Measurements from ENCODE around the gene CDC42BPA.
"Not testable (repeated sequence)": the region's sequence is repeated elsewhere in the genome, so short reads cannot be mapped to it uniquely, and the experiment has no call there.

CDC42BPA gene

DNA sequence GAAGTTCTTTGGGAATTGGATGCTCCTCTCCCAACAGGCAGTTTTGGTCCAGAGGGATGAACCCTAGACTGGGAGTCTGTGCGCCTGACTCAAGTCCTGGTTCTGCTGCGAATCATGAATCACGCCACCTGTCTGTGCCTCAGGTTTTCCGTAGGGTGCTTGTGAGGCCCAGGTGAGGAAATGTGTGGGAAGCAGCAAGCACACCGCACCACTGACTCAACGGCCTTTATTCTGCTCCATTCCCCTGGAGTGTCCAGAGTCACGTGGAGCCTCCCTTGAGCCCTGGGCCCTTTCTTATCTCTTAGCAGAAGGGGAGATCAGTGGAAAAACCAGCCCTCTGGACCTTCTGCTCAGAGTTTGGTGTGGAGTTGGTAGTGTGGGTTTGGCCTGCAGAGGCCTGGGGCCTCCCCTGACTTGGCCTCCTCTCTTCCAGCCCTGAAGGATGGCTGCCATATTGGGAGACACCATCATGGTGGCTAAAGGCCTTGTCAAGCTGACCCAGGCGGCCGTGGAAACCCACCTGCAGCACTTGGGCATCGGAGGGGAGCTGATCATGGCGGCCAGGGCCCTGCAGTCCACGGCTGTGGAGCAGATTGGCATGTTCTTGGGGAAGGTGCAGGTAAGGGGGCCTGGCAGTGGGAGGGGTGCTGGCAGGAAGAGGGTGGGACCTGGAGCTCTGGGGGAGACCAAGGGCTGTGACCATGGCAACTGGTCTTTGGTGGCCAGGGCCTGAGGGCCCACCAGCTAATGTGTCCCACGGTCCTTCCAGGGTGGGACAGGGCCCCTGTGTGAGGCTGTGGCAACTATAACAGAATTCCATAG lies 357.1 kb downstream of the CDC42BPA start:
- DNase-seq, result no peak

DNA sequence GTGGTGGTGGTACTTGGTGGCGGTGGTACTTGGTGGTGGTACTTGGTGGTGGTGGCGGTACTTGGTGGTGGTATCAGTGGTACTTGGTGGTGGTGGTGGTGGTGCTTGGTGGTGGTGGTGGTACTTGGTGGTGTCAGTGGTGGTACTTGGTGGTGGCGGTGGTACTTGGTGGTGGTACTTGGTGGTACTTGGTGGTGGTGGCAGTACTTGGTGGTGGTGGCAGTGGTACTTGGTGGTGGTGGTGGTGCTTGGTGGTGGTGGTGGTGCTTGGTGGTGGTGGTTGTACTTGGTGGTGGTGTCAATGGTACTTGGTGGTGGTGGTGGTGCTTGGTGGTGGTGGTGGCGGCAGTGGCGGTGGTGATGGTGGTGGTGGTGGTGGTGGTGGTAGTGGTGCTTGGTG lies 358.0 kb downstream of the CDC42BPA start:
- no peak for DNase-seq

- DNase-seq, result no peak
Measured at GRCh38 chr1:226958300-226958699, 360.0 kb downstream of the CDC42BPA start.

DNA sequence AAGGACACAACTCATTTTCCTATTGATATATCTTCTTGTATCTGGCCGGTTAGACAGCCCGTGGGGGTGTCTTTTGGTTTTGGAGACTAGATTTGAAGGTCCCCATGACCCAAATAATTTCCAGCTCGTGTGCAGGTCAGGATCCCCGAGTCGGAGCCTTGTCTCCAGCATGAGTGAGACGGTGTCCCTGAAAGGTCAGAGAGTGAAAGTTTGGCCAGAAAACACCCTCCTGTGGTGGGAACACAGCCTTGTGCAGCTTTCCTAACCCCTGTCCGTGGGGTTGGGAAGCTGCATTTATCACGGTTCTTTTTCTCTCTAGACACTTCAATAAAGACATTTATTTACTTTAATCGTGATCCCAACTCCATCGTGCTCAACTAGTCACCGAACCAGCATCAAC lies 360.6 kb downstream of the CDC42BPA start:
- no peak for DNase-seq

GRCh38 chr1:226956942-226957713 lies 361.2 kb downstream of the CDC42BPA start:
- no peak for DNase-seq

GRCh38 chr1:226955857-226956256 lies 362.4 kb downstream of the CDC42BPA start:
- not testable (repeated sequence) for DNase-seq

GRCh38 chr1:226954777-226955176 lies 363.5 kb downstream of the CDC42BPA start:
- no peak for DNase-seq

DNA sequence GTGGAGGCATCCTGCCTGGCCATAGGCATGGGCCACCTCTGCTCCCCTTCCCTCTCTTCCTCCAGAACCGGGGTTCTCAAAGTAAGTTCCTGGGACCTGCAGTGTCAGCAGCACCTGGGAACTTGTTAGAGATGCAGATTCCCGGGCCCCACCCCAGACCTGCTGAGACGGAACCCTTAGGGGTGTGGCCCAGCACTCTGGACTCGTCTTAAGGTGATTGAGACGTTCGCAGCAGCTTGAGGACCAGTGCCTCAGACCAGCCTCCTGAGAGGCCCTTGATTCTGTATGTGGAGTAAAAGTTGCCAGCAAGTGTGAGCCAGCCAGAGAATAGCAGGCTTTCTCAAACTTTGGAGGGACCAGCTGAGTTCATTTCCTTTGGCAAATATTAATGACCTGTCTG lies 364.0 kb downstream of the CDC42BPA start:
- no peak for DNase-seq

DNA sequence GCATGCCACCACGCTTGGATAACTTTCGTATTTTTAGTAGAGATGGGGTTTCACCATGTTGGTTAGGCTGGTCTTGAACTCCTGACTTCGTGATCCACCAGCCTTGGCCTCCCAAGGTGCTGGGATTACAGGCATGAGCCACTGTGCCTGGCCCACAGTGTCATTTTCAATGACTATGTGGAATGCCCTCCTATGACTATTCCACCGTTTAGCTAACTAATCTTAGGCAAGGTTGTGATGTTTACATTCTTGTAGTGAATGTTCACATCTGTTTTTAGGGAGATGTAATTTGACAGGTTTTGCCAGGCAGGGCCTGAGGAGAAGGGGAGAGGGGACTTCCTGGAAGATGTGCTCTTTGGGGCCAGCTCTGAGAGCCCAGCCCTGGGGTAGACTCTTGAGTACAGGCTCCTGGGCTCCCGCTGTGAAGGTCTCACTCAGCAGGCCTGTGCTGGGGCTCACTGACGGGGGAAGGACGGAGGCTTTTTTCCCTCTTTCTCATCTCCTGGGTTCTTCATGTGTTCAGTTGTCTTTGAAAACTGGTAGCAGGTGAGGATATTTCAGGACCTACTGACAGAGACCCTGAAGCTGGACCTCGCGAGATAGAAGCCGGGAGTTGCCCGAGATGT lies 365.0 kb downstream of the CDC42BPA start:
- no peak for DNase-seq

- no peak for DNase-seq
Measured at GRCh38 chr1:226952118-226952441, 366.2 kb downstream of the CDC42BPA start.

GRCh38 chr1:226951286-226952117 lies 366.8 kb downstream of the CDC42BPA start:
- no peak for DNase-seq

- no peak for DNase-seq
Measured at GRCh38 chr1:226950871-226951270, 367.4 kb downstream of the CDC42BPA start.

DNA sequence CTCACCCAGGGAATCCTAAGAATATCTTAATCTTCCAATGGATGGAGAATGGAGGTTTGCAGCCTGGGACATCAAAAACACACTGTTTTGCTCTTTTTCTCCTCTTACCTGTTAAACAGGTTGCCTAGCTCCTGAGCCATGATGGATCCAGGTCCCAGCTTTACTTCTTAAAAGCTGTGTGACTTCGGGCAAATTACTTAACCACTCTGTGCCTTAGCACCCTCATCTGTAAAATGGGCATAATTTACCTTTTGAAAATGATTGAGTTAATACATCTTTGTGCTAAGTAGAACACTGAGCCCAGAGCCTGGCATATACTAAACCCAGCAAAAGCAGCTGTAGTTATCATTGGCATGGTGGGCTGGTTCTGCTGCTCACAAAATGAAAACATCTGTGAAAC lies 368.0 kb downstream of the CDC42BPA start:
- DNase-seq, result no peak

- DNase-seq, result no peak
Measured at GRCh38 chr1:226949401-226949800, 368.9 kb downstream of the CDC42BPA start.

DNA sequence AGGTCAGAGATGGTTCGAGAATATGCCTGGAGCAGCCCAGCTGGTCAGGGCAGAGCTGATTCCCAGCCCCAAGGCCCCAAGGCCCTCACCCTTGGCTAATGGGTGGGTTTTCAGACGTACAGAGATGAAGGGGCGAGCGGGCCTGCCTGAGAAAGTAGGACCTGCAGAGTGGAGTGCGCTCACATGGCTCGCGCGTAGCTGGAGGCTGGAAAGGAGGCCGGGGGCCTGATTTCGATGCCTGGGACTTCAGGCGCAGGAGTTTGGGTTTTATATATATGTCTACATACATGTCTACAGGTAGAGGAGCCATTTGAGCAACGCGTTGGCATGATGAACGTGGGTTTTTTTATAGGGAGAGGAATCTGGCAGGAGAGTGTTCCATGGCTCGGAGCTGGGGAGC lies 369.3 kb downstream of the CDC42BPA start:
- no peak for DNase-seq

DNA sequence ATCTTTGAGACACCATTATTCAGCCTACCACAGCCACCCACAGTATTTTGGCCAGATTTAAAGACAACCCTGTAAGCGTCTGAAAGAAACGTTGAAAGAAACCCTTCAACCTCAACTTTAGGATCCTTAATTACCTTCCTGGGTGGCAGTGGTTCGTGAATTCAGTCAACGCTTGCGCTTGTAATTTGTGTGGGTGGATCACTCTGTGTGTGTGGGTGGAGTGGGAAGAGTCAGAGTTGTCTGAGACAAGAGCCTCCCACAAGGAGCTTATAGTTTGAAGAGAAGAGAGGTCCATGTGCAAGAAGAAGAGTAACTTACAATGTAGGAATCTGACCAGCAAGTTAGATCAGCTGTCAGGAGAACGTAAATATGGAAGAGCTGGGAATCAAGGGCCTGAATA lies 369.8 kb downstream of the CDC42BPA start:
- DNase-seq, result no peak

DNA sequence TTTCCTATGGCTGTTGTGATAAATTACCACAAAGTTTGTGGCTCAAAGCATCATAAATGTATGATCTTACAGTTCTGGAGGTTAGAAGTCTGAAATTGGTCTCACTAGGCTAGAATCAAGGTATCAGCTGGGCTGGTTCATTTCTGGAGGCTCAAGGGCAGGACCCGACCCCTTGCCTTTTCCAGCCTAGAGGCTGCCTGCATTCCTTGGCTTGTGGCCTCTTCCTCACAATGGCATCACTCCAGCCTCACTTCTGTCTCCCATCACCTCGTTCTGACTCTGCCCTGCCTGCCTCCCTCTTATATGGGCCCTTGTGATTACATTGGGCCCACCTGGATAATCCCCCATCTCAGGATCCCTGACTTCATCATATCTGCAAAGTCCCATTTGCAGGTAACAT lies 370.2 kb downstream of the CDC42BPA start:
- DNase-seq, result no peak

- no peak for DNase-seq
Measured at GRCh38 chr1:226946841-226947240, 371.5 kb downstream of the CDC42BPA start.

GRCh38 chr1:226946285-226946684 lies 372.0 kb downstream of the CDC42BPA start:
- no peak for DNase-seq

DNA sequence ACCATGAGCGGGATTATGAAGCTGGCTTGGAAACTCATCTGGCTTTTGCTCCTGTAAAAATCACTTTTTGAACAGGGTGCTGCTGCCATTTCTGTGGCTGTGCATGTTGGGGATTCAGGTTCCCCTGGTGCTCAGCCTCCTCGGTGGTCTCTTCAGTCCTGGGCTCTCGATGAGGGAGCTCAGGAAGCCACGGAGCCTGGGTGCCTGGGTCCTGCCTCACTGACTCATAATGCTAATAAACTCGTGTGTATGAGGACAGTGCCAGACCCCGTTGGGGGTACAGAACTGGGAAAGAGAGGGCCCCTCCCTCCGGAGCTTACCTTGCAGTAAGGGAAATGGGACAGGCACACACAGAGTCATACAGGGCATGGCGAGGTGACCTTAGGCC lies 372.4 kb downstream of the CDC42BPA start:
- DNase-seq, result no peak

GRCh38 chr1:226945106-226945857 lies 373.0 kb downstream of the CDC42BPA start:
- DNase-seq, result no peak

- no peak for DNase-seq
Measured at GRCh38 chr1:226943927-226944326, 374.4 kb downstream of the CDC42BPA start.

All from NCI-H1048 (cell line).